HFF-Myc (cell line): ENCODE measurements around the gene CCDC154.
"Not testable (repeated sequence)": the region's sequence is repeated elsewhere in the genome, so short reads cannot be mapped to it uniquely, and the experiment has no call there.

Experiments
- DNase-seq: peaks from one replicate; pipeline ENCODE4 v3.0.0-alpha.2; 2011; ENCODE audit warnings: low read depth; ENCODE audit errors: extremely low read depth
- H3K4me3 ChIP-seq: replicated peaks from 2 replicates; pipeline ENCODE4 v1.5.1; 2011; ENCODE audit warnings: low read depth, mild to moderate bottlenecking, control low read depth, low read length
- TF ChIP-seq, protein P1 (sequence below): IDR thresholded peaks from 2 replicates; pipeline ENCODE4 v1.5.1; 2012; ENCODE audit warnings: mild to moderate bottlenecking, low read depth, low read length, control low read depth; ENCODE audit errors: missing control alignments

CCDC154 gene

DNA sequence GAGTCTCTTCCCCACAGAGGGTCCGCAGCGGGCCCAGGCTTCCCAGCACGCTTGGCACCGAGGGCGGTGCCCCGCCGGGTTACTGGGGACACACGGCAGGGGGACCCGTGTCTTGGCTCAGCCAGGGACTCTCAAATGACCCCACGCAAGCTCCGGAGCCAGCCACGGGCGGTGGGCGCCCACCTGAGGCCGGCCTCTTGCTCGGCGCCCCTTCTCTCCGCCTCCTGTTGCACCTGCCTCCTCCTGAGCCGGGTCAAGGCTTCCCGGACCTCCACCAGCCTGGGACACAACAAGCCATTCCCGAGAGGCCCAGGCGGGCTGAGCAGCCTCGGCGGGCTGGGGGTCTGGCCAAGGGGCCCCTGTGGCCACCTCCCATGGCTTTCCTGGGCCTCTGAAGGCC lies 1.7 kb downstream of the CCDC154 start:
- TF ChIP-seq, protein P1, sequence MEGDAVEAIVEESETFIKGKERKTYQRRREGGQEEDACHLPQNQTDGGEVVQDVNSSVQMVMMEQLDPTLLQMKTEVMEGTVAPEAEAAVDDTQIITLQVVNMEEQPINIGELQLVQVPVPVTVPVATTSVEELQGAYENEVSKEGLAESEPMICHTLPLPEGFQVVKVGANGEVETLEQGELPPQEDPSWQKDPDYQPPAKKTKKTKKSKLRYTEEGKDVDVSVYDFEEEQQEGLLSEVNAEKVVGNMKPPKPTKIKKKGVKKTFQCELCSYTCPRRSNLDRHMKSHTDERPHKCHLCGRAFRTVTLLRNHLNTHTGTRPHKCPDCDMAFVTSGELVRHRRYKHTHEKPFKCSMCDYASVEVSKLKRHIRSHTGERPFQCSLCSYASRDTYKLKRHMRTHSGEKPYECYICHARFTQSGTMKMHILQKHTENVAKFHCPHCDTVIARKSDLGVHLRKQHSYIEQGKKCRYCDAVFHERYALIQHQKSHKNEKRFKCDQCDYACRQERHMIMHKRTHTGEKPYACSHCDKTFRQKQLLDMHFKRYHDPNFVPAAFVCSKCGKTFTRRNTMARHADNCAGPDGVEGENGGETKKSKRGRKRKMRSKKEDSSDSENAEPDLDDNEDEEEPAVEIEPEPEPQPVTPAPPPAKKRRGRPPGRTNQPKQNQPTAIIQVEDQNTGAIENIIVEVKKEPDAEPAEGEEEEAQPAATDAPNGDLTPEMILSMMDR: no peak
- no peak for DNase-seq
- no peak overlapping the region for H3K4me3 ChIP-seq

DNA sequence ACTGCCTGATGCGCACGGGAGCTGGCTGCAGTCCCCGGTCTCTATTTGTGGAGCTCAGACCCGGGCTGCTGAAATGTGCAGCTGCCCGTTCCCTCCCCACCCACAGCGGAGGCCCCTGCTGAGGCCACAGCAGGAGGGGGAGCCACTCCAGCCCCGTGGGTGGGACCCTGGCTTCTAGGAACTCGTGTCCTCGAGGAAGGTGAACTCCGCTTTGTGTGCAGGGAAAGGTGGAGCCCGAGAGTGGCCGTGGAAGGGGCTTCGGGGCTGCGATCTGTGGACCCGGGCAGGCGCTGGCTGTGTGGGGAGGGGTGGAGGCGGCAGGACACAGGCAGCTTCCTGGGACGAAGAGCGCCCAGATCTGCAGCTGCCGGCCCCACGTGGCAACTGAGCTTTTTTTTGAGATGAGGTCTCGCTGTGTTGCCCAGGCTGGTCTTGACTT lies 2.9 kb downstream of the CCDC154 start:
- H3K4me3 ChIP-seq: no peak overlapping the region
- DNase-seq: no peak
- TF ChIP-seq, protein P1: no peak

DNA sequence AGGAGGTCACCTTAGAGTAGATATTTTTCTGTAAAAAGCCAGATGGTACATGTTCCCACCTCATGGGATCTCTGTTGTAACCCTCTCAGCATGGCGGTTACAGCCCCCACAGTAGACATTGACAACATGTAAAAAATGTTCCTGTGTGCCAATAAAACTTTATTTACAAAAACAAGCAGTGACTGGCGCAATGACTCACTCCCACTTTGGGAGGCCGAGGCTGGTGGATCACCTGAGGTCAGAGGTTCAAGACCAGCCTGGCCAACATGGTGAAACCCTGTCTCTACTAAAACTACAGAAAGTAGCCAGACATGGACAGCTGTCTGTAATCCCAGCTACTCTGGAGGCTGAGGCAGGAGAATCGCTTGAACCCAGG lies 4.7 kb downstream of the CCDC154 start:
- not testable (repeated sequence) for DNase-seq, H3K4me3 ChIP-seq

DNA sequence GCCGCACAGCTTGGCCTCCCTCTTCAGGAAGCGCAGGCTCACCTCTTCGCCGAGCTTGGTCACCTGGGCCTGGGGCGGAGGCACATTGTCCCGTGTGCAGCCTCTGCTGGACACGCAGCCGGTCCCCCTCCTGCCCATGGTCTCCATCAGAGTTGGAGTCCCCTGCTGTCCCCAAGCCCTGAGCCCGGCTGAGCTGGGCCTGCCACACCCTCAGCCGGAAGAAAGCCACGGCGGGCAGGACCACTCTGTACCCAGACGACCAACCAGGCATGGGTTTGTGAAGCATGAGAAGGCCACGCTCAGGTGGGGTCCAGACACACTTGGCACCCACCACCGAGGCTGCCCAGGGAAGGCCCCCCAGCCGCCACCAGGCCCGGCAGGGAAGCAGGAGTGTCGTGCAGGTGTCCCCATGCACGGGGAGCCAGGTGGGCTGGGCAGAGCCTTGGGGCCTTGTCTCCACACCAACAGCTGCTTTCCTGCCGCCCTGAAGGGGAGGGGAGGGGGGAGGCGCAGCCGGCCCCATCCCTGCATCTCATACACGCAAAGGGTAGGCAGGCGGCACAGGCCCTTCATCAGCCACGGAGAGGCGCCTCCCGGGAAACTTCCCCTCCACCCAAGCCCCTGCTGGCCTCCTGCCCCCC lies 5.2 kb downstream of the CCDC154 start:
- DNase-seq: no peak
- no peak overlapping the region for H3K4me3 ChIP-seq
- TF ChIP-seq, protein P1: no peak

DNA sequence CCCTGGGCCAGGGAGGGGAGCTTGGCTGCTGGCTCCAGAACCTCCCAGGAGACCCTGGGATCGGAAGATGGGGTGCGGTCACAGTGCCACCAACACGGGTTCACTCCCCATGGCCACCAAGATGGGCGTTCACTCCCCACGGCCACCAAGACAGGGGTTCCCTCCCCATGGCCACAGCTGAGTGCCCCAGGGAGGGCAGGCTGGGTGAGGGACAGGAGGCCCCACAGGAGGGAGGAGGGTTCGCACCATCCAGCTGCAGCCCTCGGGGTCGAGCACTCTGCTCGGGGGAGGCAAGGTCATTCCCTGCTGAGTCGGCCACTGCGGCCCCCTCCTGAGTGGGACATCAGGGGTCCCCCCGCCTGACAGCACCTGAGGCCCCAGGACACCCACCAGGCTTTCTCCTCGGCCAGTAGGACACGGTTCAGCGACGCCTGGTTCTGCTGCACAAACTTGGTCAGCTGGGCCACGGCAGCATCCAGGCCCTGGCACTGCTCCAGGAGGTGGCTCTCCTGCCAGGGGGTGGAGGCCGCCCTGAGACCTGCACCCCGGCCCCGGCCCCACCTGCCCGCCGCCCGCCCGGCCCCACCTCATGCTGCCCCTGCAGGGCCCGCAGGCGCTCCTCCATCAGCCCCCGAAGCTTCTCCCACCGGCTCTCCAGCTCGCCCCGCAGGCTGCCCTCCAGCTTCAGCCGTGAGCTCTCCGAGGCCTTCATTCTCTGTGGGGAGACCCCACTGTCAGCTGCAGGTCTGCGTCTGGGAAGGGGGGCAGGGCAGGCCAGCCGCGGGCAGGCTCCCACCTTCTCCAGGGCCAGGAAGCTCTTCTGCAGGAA lies 5.9 kb downstream of the CCDC154 start:
- no peak overlapping the region for H3K4me3 ChIP-seq
- TF ChIP-seq, protein P1: no peak
- no peak for DNase-seq

DNA sequence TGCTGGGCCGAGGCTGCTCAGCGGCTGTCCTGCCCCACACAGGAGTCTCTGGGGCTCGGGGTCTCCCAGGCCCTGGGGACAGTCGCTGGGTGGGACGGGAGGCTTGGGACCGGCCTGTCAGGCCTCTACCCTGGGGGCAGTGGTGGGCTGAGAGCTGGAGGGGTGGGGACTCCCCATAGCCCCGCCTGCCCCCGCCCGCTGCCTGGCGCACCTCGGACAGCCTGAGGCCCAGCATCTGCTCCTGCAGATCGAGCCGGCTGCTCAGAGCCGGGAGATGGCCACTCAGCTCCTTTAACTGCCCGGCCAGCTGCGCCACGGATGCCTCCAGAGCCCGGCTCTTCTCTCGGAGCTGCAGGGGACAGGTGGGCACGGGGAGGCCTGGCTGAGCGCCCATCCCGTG lies 6.8 kb downstream of the CCDC154 start:
- no peak for DNase-seq
- H3K4me3 ChIP-seq: no peak overlapping the region
- TF ChIP-seq, protein P1: no peak

DNA sequence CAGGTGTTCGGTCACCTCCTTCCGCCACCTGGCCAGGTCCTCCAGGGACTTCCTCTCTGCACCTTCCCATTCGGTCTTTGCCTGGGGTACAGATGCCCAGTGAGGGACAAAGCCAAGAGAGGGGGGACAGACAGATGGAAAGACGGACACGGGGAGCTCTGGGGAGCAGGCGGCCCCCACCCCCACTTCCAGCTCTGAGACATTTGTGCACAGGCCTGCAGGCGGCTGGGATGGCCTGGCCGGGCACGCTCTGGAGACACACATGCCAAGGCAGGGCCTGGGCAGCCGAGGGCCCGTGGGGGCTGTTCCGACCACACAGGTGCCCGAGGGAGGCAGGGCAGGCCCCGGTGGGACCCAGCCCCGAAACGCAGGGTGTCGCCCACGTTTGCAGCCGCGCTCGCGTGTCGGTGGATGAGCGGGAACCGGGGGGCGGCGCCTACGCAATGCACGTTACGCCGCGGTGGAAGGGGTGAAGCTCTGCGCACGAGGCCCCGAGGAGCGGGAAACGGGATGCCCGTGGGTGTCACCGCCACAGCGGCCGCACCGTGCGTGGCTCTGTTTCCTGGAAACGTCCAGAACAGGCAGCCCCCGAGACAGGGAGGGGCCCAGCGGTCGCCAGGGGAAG lies 7.5 kb downstream of the CCDC154 start:
- H3K4me3 ChIP-seq: no peak overlapping the region
- TF ChIP-seq, protein P1: no peak
- no peak for DNase-seq
